GM18517 (cell line): Measurements from ENCODE around the gene HMBS.
A peak's percentile ranks its signal among the peaks of the same experiment; 100 is the strongest.
"Not testable (repeated sequence)": the region's sequence is repeated elsewhere in the genome, so short reads cannot be mapped to it uniquely, and the experiment has no call there.

ENCODE experiments used
- ATAC-seq: cut with Tn5 transposase; IDR thresholded peaks from one replicate; pipeline ENCODE4 v1.9.1; 2021; ENCODE audit warnings: mild to moderate bottlenecking, moderate library complexity; ENCODE audit not compliant: unreplicated experiment

Gene HMBS

DNA sequence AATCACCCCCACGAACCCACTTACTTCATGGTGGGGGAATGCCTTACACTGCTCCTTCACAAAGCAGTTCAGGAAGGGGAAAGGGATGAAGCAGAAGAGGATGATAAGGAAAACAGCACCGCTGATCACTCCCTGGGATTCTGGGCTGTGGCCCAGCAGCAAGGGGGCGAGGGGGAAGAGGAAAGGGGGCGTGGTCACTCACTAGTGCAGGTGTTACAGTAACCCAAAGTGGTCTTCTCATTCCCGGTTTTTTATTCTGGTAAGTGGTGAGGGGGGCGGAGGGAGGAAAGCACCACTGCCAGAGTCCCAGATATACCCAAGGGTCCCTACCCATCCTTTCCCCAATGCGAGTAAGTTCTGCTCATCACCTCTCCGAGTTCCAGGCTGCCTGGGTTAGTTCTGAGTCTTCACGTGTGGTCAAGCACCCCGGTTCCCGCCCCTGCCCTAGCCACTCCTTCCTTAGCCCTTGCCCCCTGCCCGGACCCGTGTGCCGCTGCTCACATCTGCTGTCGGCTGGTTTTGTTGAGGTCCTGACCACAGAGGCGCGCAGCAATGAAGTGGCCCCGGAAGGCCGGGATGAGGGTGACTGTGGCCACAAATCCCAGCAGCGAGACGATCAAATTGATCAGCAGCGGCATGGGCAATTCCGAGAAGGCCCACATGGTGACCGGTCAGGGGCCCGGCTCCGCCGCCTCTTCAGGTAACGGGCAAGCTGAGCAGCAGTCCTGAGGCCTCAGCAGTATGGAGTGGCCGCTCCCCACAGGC, 16.5 kb downstream of the HMBS start:
- ATAC-seq = peak; percentile 15

DNA sequence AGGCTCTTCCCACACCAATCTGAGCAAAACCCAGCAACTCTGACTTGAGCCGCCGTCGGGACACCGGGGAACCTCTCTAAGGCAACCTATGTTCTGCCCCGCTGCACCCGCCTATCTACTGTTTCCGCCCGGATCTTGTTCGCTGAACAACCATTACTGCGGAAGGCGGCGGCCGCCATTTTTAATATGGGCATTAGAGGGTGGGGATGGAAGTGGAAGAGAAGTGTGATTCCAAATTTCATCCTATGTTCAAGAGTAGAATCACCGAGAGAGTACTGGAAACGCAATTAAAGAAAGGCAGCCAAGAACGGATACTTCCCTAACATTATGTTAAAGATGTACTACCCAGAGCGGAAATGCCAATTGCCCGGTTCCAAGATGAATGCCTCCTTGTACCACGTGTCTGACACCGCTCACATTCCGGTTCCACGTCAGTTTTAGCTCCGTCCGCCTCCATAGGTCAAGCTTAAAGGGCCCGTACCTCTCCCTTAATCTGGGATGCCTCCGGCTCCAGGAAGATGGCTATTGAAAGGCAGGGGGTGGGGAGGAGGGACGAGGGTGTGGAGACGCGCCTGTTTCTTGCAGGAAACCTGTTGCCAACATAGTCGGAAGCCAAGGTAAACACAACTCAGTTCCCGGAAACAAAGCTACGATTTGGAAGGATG, 17.2 kb downstream of the HMBS start, which contains the start of gene DPAGT1:
Gene DPAGT1, minus strand, starts transcription at position 95 of the 665 bp plus-strand sequence. CDS start 198 bp downstream, outside the sequence.
- ATAC-seq = peak; percentile 77

DNA sequence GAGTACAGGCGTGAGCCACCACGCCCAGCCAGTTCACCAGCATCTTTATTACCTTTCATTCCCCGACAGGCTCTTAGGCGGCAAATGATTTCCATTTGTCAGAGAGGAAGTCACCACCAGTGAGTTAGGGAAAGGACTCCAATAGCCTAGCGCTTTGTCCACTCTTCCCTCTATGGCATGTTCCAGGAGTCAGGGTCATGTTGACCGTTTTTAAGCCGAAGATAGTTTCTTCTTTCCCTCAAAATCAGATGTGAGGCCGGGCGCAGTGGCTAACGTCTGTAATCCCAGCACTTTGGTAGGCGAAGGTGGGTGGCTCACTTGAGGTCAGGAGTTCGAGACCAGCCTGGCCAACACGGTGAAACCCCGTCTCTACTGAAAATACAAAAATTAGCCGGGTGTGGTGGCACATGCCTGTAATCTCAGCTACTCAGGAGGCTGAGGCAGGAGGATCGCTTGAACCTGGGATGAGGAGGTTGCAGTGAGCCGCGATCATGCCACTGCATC, 18.5 kb downstream of the HMBS start:
- not testable (repeated sequence) for ATAC-seq

GRCh38 chr11:119103793-119104192, 19.1 kb downstream of the HMBS start:
- no peak for ATAC-seq

GRCh38 chr11:119106564-119107537, 22.2 kb downstream of the HMBS start, which contains the start of gene C2CD2L:
C2CD2L (plus strand) TSS chr11:119107344; CDS start chr11:119107742, 398 bp downstream.
- peak; percentile 60 for ATAC-seq

GRCh38 chr11:119107538-119108145, 23.0 kb downstream of the HMBS start:
- peak; percentile 23 for ATAC-seq

GRCh38 chr11:119108146-119108856, 23.6 kb downstream of the HMBS start:
- no peak for ATAC-seq

DNA sequence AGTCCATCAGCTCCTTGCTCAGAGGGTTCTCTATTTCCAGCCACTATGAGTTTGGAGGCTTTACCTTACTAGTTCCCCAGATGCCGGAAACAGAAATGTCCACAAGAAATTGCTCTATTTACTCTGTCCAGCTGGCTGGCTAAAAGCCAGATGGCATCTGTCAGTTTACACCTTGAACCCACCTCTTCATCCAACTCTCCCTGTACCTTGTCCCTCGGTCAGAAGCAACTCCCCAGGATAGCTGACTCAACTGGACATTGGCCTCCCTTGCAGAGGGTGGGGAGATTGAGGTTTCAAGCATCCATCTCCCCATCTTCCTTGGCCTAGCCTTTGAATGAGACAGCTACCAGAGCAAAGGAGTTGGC, 24.2 kb downstream of the HMBS start:
- no peak for ATAC-seq

- ATAC-seq = no peak
These were observed 25.2 kb downstream of the HMBS start for GRCh38 chr11:119109843-119110242.

- ATAC-seq = no peak
These were observed 25.8 kb downstream of the HMBS start for GRCh38 chr11:119110439-119110838.

- no peak for ATAC-seq
These were observed 26.8 kb downstream of the HMBS start for GRCh38 chr11:119111361-119111925.

GRCh38 chr11:119112314-119113020, 27.8 kb downstream of the HMBS start:
- no peak for ATAC-seq

- ATAC-seq = no peak
These were observed 29.0 kb downstream of the HMBS start for GRCh38 chr11:119113716-119114115.

DNA sequence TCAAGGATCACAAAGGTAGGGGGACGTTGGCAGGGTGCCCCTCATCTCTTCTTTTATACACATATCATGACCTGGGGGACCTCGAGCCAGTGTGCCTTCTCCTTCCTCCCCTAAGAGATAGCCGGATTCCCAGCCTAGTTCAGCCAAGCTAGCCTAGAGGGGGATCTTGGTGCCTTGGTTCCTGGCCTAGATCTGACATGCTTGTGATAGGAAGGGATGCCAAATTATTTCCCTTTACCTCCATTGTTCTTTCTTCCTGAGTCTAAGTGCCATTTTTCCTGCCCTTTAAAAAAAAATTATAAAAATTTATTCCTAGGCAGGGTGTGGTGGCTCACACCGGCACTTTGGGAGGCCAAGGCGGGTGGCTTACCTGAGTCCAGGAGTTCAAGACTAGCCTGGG, 29.7 kb downstream of the HMBS start:
- ATAC-seq = no peak

DNA sequence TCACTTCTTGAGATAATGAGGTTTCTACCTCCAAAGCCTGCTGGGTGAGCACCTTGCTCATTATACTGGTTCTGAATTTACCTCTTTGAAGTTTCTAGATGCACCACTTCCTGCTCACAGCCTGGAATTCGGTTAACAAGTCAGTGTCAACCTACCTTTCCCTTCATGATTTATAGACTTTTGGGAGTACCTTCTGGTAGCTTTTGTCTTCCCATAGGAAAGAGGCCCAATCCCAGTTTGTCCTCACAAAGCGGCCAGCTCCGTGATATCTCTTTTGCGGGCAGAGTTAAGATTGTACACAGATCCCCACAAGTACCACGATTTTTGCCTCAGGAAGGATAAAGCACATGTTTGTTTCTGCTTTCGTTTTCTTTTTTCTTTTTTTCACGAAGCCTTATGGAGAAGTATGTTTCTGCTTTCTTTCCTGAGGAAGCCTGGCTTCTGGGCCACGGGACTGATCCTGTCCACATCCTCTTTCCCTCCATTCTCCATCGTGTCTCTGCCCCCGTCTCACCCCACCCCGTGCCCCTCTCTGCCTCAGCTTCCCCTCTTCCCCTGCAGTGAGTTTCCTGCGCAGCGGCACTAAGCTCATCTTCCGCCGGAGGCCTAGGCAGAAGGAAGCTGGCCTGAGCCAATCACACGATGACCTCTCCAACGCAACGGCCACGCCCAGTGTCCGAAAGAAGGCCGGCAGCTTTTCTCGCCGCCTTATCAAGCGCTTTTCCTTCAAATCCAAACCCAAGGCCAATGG, 31.0 kb downstream of the HMBS start:
- ATAC-seq = no peak

DNA sequence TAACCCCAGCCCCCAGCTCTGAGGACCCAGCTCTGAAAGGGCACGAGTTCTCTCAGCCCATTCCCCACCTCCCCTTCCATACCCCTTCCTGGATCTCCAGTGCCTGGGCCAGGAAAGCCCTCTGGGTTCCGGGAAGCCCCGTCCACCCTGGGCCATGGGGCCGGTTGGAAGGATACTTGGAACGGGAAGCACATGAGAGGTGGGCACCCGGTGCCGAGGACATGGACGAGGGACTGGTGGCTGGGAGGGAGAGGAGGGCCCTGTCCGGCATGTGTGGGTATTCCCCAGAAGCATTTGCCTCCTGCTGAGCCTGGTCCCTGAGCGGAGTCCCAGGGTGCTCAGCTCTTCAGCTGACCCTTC, 31.5 kb downstream of the HMBS start:
- no peak for ATAC-seq

DNA sequence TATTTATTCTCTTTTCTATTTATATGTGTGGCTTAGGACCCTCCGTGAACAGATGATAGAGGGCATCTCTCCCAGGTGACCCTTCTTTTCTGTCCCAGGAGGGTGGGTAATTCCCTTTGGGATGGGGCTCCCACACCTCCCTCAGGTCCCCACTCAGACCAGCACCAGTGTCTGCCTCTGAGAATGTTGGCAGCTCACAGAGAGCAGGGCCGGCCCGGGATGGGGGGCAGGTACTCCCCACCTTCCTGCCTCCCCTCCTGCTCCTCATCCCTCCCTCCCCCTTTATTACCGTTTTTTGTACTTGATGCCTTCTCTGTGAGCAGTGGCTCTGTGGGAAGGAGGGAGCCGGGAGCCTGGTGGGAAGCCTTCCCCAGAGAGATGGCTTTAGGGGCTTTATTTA, 31.9 kb downstream of the HMBS start:
- no peak for ATAC-seq

GRCh38 chr11:119117004-119117706, 32.5 kb downstream of the HMBS start:
- ATAC-seq = no peak
